HCT116 (cell line): Measurements from ENCODE around the gene UPF2.

Experiments used
- POLR2AphosphoS5 ChIP-seq: IDR thresholded peaks from 2 replicates; pipeline ENCODE4 v1.6.1; 2011; ENCODE audit warnings: mild to moderate bottlenecking, low read depth, low read length, moderate library complexity
- TF ChIP-seq, protein P1 (sequence below), 3 experiments: fragments of 200-600 bp in 1 of 3; sonication (generic) in 1 of 3; IDR thresholded peaks in 2 of 3; conservative IDR thresholded peaks in 1 of 3; 2 replicates each; pipeline ENCODE4 v1.5.1; 2012 to 2017; ENCODE audit warnings: low read depth in 2 of 3, low read length in 2 of 3, antibody characterized with exemption in 1 of 3, borderline replicate concordance in 1 of 3, control low read depth in 1 of 3, mild to moderate bottlenecking in 1 of 3, mixed read lengths in 1 of 3, mixed run types in 1 of 3, moderate library complexity in 1 of 3; ENCODE audit not compliant: insufficient read depth in 1 of 3

DNA sequence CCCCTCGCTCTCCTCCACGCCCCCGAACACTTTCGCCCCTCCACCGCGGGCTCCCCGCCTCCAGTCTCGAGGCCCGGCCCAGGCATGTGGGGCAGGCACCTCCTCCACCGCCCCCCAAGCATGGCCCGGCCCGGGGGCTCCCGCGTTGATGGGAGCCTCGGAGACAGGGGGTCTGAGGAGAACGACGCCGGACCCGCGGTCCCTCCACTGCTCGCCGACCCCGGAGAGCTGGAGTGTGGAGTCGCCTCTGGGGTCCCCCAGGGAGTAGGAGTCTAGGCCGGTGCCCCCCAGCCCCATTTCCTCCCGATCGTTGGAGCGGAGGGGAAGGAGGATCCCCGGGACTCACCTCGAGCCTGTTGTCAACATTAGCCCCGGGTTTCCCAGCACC, 206 bp downstream of the UPF2 start:
- TF ChIP-seq, protein P1, sequence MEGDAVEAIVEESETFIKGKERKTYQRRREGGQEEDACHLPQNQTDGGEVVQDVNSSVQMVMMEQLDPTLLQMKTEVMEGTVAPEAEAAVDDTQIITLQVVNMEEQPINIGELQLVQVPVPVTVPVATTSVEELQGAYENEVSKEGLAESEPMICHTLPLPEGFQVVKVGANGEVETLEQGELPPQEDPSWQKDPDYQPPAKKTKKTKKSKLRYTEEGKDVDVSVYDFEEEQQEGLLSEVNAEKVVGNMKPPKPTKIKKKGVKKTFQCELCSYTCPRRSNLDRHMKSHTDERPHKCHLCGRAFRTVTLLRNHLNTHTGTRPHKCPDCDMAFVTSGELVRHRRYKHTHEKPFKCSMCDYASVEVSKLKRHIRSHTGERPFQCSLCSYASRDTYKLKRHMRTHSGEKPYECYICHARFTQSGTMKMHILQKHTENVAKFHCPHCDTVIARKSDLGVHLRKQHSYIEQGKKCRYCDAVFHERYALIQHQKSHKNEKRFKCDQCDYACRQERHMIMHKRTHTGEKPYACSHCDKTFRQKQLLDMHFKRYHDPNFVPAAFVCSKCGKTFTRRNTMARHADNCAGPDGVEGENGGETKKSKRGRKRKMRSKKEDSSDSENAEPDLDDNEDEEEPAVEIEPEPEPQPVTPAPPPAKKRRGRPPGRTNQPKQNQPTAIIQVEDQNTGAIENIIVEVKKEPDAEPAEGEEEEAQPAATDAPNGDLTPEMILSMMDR (IDR thresholded peaks at IDR 0.05 in 2 of 3, conservative IDR thresholded peaks at IDR 0.05 in 1 of 3; ENCODE audit: borderline replicate concordance in 1 of 3, insufficient read depth in 1 of 3, low read depth in 2 of 3, low read length in 2 of 3), result no peak
- peak; percentile 65 for TF ChIP-seq POLR2AphosphoS5
